ENCODE results near the gene CHST6. TPM values are rescaled to one million over a fixed set of nuclear protein-coding genes. Genes with fewer than 3 reads are reported as not detected.

The CHST6 gene
- total and polyA plus RNA-seq, 2 donors (not counting 3 experiments of a cell fraction or from before 2014, with no cell fraction given) = 0.26 to 0.60 TPM

- BruUV-seq (replicated peaks) = no TSS peak
- no peaks in the 10 kb centered on the region for H3K9me1 ChIP-seq (replicated peaks; ENCODE audit: control insufficient read depth, extremely low read depth, insufficient read depth, low read length)
- H3K27ac ChIP-seq (ENCODE audit: insufficient read depth, low read depth, low read length) = no peak overlapping the region
- H3K79me2 ChIP-seq (ENCODE audit: control insufficient read depth, insufficient read depth, low read length) = no peaks in the 10 kb centered on the region
- dilution Hi-C loops (cut with MboI; ENCODE audit: extremely low pct_ligation_motif_present, low sequenced_read_pairs) = no loop called here
- H3K4me2 ChIP-seq (ENCODE audit: insufficient read depth, low read length) = no peak overlapping the region
- intact Hi-C loops (cut with micrococcal nuclease) = no loop called here
- CTCF ChIA-PET = interaction anchor here (0.9 to 1.5 kb wide), 3 partner anchors 10 to 281 kb away, joined by 3 to 6 read pairs (median 3); no protein-coding TSS in a partner anchor
- H3K9me3 ChIP-seq (replicated peaks; ENCODE audit: control insufficient read depth, insufficient read depth, low read length) = no peaks in the 10 kb centered on the region
- TF ChIP-seq EZH2 (IDR thresholded peaks at IDR 0.05; ENCODE audit: borderline replicate concordance, low read depth, low read length, severe bottlenecking) = no peak
- TF ChIP-seq FOS (IDR thresholded peaks at IDR 0.05; ENCODE audit: borderline replicate concordance, insufficient read depth, low read length) = no peak
- TF ChIP-seq CTCF (IDR thresholded peaks at IDR 0.05; ENCODE audit: extremely low read depth in 1 of 2, insufficient read depth in 1 of 2, low read depth in 1 of 2, low read length in 2 of 2) = no peak
- TF ChIP-seq POLR2AphosphoS5 (IDR thresholded peaks at IDR 0.05; ENCODE audit: insufficient read depth, low read depth, low read length) = no peak
- TF ChIP-seq GATA2 (IDR thresholded peaks at IDR 0.05; ENCODE audit: insufficient read depth, insufficient read length, low read depth, low read length) = no peak
- no peak for TF ChIP-seq JUN (IDR thresholded peaks at IDR 0.05; ENCODE audit: borderline replicate concordance, insufficient read depth, insufficient read length, low read depth)
- no peak for TF ChIP-seq POLR2A (IDR thresholded peaks at IDR 0.05; ENCODE audit: low read depth, low read length)
- TF ChIP-seq MYC (IDR thresholded peaks at IDR 0.05; ENCODE audit: low read depth, low read length) = no peak
- TF ChIP-seq MAX (IDR thresholded peaks at IDR 0.05; ENCODE audit: insufficient read depth, insufficient read length) = no peak
- H2AFZ ChIP-seq (ENCODE audit: low read depth, low read length) = no peak overlapping the region
- H3K27me3 ChIP-seq (ENCODE audit: control insufficient read depth in 2 of 2, insufficient read depth in 2 of 2, low read length in 2 of 2) = no peaks in the 10 kb centered on the region
- H3K36me3 ChIP-seq (ENCODE audit: control insufficient read depth in 2 of 2, extremely low read depth in 1 of 2, insufficient read depth in 2 of 2, low read length in 2 of 2) = no peaks in the 10 kb centered on the region
- H3K4me3 ChIP-seq (replicated peaks in 1 of 3; ENCODE audit: insufficient read depth in 1 of 3, low read depth in 1 of 3, low read length in 3 of 3) = no peak overlapping the region
- H3K4me1 ChIP-seq (ENCODE audit: control insufficient read depth, extremely low read depth, insufficient read depth, low read length) = no peaks in the 10 kb centered on the region
- H4K20me1 ChIP-seq (replicated peaks; ENCODE audit: control insufficient read depth, extremely low read depth, insufficient read depth, low read length) = no peaks in the 10 kb centered on the region
- DNase-seq (ENCODE audit: low read depth, low spot score) = no peak
- H3K9ac ChIP-seq (replicated peaks; ENCODE audit: extremely low read depth, insufficient read depth, low read length) = no peak overlapping the region
- POLR2A ChIA-PET = no interaction called here
- no peak for FAIRE-seq
Observed at GRCh38 chr16:75482434-75483205, 12.6 kb downstream of the CHST6 start.
